ENCODE data around the gene MEGF6. TPM values are rescaled to one million over a fixed set of nuclear protein-coding genes. Genes with fewer than 3 reads are reported as not detected.

The MEGF6 gene
- total RNA-seq, 1 experiment from 2014 or later, result 14.3 TPM

DNA sequence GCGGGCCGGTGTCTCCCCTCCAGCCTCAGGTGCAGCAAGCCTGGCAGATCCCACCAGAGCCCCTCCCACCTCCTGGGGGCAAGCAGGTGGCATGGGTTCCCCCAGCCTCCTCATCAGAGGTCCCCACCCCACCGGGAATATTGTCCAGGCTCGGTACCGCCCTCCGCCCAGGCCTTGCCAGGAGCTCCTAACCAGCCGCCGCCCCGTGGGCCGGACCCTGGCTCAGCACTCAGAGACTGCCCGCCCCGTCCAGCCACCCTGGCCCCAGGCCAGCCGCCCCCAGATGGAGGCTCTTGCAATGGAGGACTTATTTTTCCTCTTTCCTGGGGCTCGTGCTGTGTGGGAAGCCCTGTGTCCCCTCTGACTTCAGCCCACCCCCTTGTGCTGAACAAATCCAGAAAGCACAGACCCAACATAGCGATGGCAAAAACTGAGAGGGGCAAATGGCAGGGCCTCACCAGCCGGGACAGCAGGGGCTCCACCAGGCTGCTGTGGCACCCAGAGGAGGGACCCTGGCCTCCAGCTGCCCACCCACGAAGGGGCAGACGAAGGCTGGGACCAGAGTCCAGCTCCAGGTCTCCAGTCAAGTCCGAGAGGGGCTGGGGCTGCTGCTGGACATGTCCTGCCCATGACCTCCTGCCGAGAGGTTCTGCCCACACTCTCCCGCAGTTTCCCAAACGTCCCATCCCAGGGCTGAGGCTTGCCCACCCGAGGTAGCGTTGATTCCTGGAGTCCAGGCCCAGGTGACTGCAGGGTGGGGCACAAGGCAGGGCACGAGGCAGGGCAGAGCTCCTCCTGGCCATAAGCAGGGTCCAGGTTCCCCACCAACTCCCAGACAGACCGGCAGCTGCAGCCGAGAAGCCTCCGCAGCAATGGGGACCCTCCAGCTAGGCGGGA, 7.5 kb downstream of the MEGF6 start:
- TF ChIP-seq, protein P1, sequence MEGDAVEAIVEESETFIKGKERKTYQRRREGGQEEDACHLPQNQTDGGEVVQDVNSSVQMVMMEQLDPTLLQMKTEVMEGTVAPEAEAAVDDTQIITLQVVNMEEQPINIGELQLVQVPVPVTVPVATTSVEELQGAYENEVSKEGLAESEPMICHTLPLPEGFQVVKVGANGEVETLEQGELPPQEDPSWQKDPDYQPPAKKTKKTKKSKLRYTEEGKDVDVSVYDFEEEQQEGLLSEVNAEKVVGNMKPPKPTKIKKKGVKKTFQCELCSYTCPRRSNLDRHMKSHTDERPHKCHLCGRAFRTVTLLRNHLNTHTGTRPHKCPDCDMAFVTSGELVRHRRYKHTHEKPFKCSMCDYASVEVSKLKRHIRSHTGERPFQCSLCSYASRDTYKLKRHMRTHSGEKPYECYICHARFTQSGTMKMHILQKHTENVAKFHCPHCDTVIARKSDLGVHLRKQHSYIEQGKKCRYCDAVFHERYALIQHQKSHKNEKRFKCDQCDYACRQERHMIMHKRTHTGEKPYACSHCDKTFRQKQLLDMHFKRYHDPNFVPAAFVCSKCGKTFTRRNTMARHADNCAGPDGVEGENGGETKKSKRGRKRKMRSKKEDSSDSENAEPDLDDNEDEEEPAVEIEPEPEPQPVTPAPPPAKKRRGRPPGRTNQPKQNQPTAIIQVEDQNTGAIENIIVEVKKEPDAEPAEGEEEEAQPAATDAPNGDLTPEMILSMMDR (IDR thresholded peaks at IDR 0.05; ENCODE audit: unreplicated experiment), result no peak
- no peaks in the 10 kb centered on the region for H3K9me3 Mint-ChIP-seq (ENCODE audit: unreplicated experiment)
- no peak for DNase-seq (ENCODE audit: unreplicated experiment)
- no peaks in the 10 kb centered on the region for H3K36me3 Mint-ChIP-seq (ENCODE audit: insufficient read depth, unreplicated experiment)
- H3K27me3 Mint-ChIP-seq (ENCODE audit: insufficient read depth, unreplicated experiment), result no peaks in the 10 kb centered on the region
- H3K27ac Mint-ChIP-seq (ENCODE audit: low read depth, unreplicated experiment), result no peak overlapping the region
- BruUV-seq (replicated peaks), result no TSS peak
- no peaks in the 10 kb centered on the region for H3K4me1 Mint-ChIP-seq (ENCODE audit: insufficient read depth, unreplicated experiment)
- no peak overlapping the region for H3K4me3 Mint-ChIP-seq (ENCODE audit: unreplicated experiment)
- CTCF ChIA-PET, result interaction anchor here (0.6 to 1.0 kb wide), 2 partner anchors 16 to 164 kb away, joined by 3 to 6 read pairs; no protein-coding TSS in a partner anchor
- intact Hi-C loops (cut with micrococcal nuclease), result no loop called here
- POLR2A ChIA-PET, result no interaction called here

DNA sequence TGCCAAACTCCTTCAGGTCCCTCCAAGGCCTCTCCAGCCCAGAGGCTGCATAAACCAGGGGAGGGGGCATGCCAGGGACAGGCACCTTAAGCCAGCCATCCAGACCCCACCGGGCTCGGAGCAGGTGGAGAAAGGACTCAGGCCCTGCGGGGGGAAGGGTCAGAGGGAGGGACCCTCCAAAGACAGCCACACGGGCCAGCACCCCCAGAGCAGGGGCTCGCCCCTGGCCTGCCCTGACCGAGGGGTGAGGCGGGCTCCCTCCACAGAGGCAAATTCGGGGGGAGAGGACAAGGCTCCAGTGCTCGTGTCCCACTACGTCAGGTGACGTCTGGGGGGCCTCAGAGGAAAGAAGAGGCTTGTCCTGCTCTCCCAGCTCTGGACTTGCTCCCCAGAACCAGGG, 8.2 kb downstream of the MEGF6 start:
- H3K27me3 Mint-ChIP-seq (ENCODE audit: insufficient read depth, unreplicated experiment), result no peaks in the 10 kb centered on the region
- DNase-seq (ENCODE audit: unreplicated experiment), result no peak
- no peaks in the 10 kb centered on the region for H3K36me3 Mint-ChIP-seq (ENCODE audit: insufficient read depth, unreplicated experiment)
- intact Hi-C loops (cut with micrococcal nuclease), result no loop called here
- no TSS peak for BruUV-seq (replicated peaks)
- no peaks in the 10 kb centered on the region for H3K4me1 Mint-ChIP-seq (ENCODE audit: insufficient read depth, unreplicated experiment)
- ChIA-PET POLR2A (no interaction called here), CTCF (interaction anchor here (1.0 kb wide), 1 partner anchor 17 kb away, joined by 3 read pairs; no protein-coding TSS in a partner anchor)
- TF ChIP-seq, protein P1 (IDR thresholded peaks at IDR 0.05; ENCODE audit: unreplicated experiment), result no peak
- no peak overlapping the region for H3K4me3 Mint-ChIP-seq (ENCODE audit: unreplicated experiment)
- H3K27ac Mint-ChIP-seq (ENCODE audit: low read depth, unreplicated experiment), result no peak overlapping the region
- no peaks in the 10 kb centered on the region for H3K9me3 Mint-ChIP-seq (ENCODE audit: unreplicated experiment)

DNA sequence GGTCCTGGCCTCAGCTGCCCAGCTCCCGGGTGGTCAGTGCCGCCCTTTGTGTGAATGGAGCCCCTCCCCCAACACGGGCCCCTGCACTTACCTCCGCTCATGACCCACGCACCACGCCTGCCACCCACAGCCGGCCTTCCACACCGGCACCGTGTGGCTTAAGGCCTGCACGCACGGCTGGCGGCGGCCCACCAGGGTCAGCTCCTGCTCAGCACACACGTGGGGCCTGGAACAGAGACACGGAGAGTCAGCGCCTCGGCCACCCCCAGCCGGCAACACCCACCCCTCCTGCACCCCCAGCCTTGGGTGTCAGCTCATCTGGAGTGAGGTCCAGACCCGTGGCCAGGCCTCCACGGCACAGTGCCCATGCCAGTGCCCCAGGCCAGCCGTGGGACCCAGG, 8.9 kb downstream of the MEGF6 start:
- H3K9me3 Mint-ChIP-seq (ENCODE audit: unreplicated experiment), result no peaks in the 10 kb centered on the region
- intact Hi-C loops (cut with micrococcal nuclease), result no loop called here
- no peak for DNase-seq (ENCODE audit: unreplicated experiment)
- H3K4me1 Mint-ChIP-seq (ENCODE audit: insufficient read depth, unreplicated experiment), result no peaks in the 10 kb centered on the region
- H3K27ac Mint-ChIP-seq (ENCODE audit: low read depth, unreplicated experiment), result no peak overlapping the region
- no peaks in the 10 kb centered on the region for H3K27me3 Mint-ChIP-seq (ENCODE audit: insufficient read depth, unreplicated experiment)
- POLR2A ChIA-PET, result no interaction called here
- H3K4me3 Mint-ChIP-seq (ENCODE audit: unreplicated experiment), result no peak overlapping the region
- CTCF ChIA-PET, result interaction anchor here (0.5 kb wide), 1 partner anchor 114 kb away, joined by 3 read pairs; no protein-coding TSS in a partner anchor
- no TSS peak for BruUV-seq (replicated peaks)
- H3K36me3 Mint-ChIP-seq (ENCODE audit: insufficient read depth, unreplicated experiment), result no peaks in the 10 kb centered on the region
- TF ChIP-seq, protein P1 (IDR thresholded peaks at IDR 0.05; ENCODE audit: unreplicated experiment), result no peak

DNA sequence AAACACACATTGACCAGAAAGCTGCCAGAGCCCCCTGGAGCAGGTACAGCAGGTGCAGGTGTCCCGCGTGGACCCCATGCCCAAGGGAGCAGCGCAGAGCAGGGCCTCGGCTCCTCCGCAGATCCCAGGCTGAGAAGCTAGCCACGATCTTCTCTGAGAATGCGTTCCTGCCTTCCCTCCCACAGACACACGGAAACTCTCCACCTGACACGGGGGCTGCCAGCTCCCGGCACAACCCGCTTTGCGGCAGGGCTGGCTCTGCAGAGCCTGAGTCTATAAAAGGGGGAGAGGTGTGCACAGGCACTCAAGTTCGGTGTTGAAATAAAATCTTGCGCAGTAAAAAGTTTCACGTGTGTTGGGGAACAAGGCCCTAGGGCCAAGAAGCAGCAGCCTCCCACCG, 9.6 kb downstream of the MEGF6 start:
- TF ChIP-seq, protein P1 (IDR thresholded peaks at IDR 0.05; ENCODE audit: unreplicated experiment), result no peak
- H3K4me3 Mint-ChIP-seq (ENCODE audit: unreplicated experiment), result no peak overlapping the region
- H3K27ac Mint-ChIP-seq (ENCODE audit: low read depth, unreplicated experiment), result no peak overlapping the region
- BruUV-seq (replicated peaks), result no TSS peak
- no peaks in the 10 kb centered on the region for H3K36me3 Mint-ChIP-seq (ENCODE audit: insufficient read depth, unreplicated experiment)
- no peaks in the 10 kb centered on the region for H3K9me3 Mint-ChIP-seq (ENCODE audit: unreplicated experiment)
- DNase-seq (ENCODE audit: unreplicated experiment), result no peak
- H3K4me1 Mint-ChIP-seq (ENCODE audit: insufficient read depth, unreplicated experiment), result no peaks in the 10 kb centered on the region
- no peaks in the 10 kb centered on the region for H3K27me3 Mint-ChIP-seq (ENCODE audit: insufficient read depth, unreplicated experiment)
- POLR2A ChIA-PET, result interaction anchor here (1.0 kb wide), 1 partner anchor 149 kb away, joined by 4 read pairs; no protein-coding TSS in a partner anchor
- CTCF ChIA-PET, result interaction anchor here (0.7 to 0.8 kb wide), 2 partner anchors 10 to 149 kb away, joined by 3 read pairs; no protein-coding TSS in a partner anchor
- intact Hi-C loops (cut with micrococcal nuclease), result no loop called here

All from MCF 10A (cell line).